ENCODE results near the gene TAF1B. TPM values are rescaled to one million over a fixed set of nuclear protein-coding genes. Genes with fewer than 3 reads are reported as not detected.

TAF1B gene
- total RNA-seq, 1 experiment from 2014 or later: 35.2 TPM

- no TSS peak for BruUV-seq (replicated peaks)
Measured at GRCh38 chr2:9811216-9811615, 32.1 kb upstream of the TAF1B start.

GRCh38 chr2:9811679-9812511 is 31.4 kb upstream of the TAF1B start:
- H3K27ac ChIP-seq (ENCODE audit: low read length): no peak overlapping the region
- H3K4me3 ChIP-seq (ENCODE audit: low read depth in 2 of 2, low read length in 2 of 2): no peak overlapping the region
- intact Hi-C loops (cut with micrococcal nuclease; ENCODE audit: unreplicated experiment) (loop anchor here (5.0 kb wide), 1 partner anchor 235 kb away; no protein-coding TSS in a partner anchor), in situ Hi-C loops (cut with HindIII; ENCODE audit: low pct_unique_long_range_greater_than_20kb, low sequenced_read_pairs) (no loop called here)
- TF ChIP-seq CTCF (IDR thresholded peaks at IDR 0.05): no peak
- TF ChIP-seq POLR2AphosphoS5 (IDR thresholded peaks at IDR 0.05; ENCODE audit: low read depth, low read length): no peak
- no peak for TF ChIP-seq SIN3A (IDR thresholded peaks at IDR 0.05; ENCODE audit: borderline replicate concordance, insufficient read depth, low read depth, low read length)
- no peak for TF ChIP-seq TCF7L2 (IDR thresholded peaks at IDR 0.05; ENCODE audit: low read depth, low read length)
- TF ChIP-seq REST (IDR thresholded peaks at IDR 0.05; ENCODE audit: insufficient read depth in 1 of 2, low read depth in 2 of 2, low read length in 1 of 2): no peak
- no peaks in the 10 kb centered on the region for H3K27me3 ChIP-seq (ENCODE audit: control insufficient read depth, insufficient read depth, low read length)
- no peak for DNase-seq (ENCODE audit: low read depth, low spot score)
- no peak for ATAC-seq
- H3K4me1 ChIP-seq (ENCODE audit: control insufficient read depth, insufficient read depth, low read length): no peaks in the 10 kb centered on the region
- H3K9me3 ChIP-seq (ENCODE audit: control insufficient read depth, insufficient read depth, low read depth, low read length): no peaks in the 10 kb centered on the region
- ChIA-PET POLR2A (no interaction called here), CTCF (no interaction called here)
- H3K36me3 ChIP-seq (ENCODE audit: control insufficient read depth, insufficient read depth, low read length): no peaks in the 10 kb centered on the region
- no TSS peak for BruUV-seq (replicated peaks)

More at GRCh38 chr2:9811216-9811615, 32.1 kb upstream of the TAF1B start:
- Histone ChIP-seq H3K27me3 (ENCODE audit: control insufficient read depth, insufficient read depth, low read length) (no peaks in the 10 kb centered on the region), H3K27ac (ENCODE audit: low read length) (no peak overlapping the region), H3K9me3 (ENCODE audit: control insufficient read depth, insufficient read depth, low read depth, low read length) (no peaks in the 10 kb centered on the region), H3K4me3 (ENCODE audit: low read depth in 2 of 2, low read length in 2 of 2) (no peak overlapping the region), H3K36me3 (ENCODE audit: control insufficient read depth, insufficient read depth, low read length) (no peaks in the 10 kb centered on the region), H3K4me1 (ENCODE audit: control insufficient read depth, insufficient read depth, low read length) (no peaks in the 10 kb centered on the region)
- in situ Hi-C loops (cut with HindIII; ENCODE audit: low pct_unique_long_range_greater_than_20kb, low sequenced_read_pairs): no loop called here
- no peak for ATAC-seq
- intact Hi-C loops (cut with micrococcal nuclease; ENCODE audit: unreplicated experiment): loop anchor here (5.0 kb wide), 1 partner anchor 236 kb away; no protein-coding TSS in a partner anchor
- ChIA-PET CTCF (no interaction called here), POLR2A (no interaction called here)
- TF ChIP-seq POLR2AphosphoS5 (IDR thresholded peaks at IDR 0.05; ENCODE audit: low read depth, low read length) (no peak), TCF7L2 (IDR thresholded peaks at IDR 0.05; ENCODE audit: low read depth, low read length) (no peak), CTCF (IDR thresholded peaks at IDR 0.05) (no peak), SIN3A (IDR thresholded peaks at IDR 0.05; ENCODE audit: borderline replicate concordance, insufficient read depth, low read depth, low read length) (no peak), REST (IDR thresholded peaks at IDR 0.05; ENCODE audit: insufficient read depth in 1 of 2, low read depth in 2 of 2, low read length in 1 of 2) (no peak)
- no peak for DNase-seq (ENCODE audit: low read depth, low spot score)
